ENCODE data around the gene CMKLR1. TPM values are rescaled to one million over a fixed set of nuclear protein-coding genes. Genes with fewer than 3 reads are reported as not detected.

CMKLR1 gene
- total and polyA plus RNA-seq, 9 of the 15 experiments (the other 6 are each of a cell fraction or from before 2014, with no cell fraction given), result 0.11 to 1.4 (median 0.20) TPM

DNA sequence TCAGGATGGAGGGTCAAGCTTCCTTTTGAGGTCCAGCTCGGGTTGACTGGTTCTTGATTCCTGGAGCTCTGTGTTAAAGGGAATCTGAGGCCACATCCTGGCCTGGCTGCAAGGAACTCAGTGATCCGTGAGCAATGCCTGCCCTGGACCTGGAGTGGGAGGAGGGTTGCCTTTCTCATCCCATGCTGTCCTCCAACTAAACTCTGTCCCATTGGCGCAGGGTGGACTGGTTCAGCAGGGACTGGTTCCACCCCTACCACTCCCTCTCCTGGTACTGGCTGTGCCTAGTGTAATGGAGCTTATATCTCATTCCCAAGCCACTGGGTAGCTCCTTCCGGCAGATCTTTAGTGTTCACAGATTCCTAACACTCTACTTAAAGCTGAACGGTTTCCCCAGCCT is 3.9 kb upstream of the CMKLR1 start:
- Histone ChIP-seq H3K27ac (ENCODE audit: extremely low read depth, low read depth, low read length) (no peak overlapping the region), H4K20me1 (replicated peaks; ENCODE audit: control insufficient read depth, insufficient read depth, low read length) (no peaks in the 10 kb centered on the region), H3K9me1 (ENCODE audit: control insufficient read depth, insufficient read depth, low read length) (no peaks in the 10 kb centered on the region), H3K79me2 (ENCODE audit: control insufficient read depth, insufficient read depth, low read length) (no peaks in the 10 kb centered on the region), H3K9ac (ENCODE audit: insufficient read depth in 1 of 2, low read depth in 2 of 2, low read length in 2 of 2) (no peak overlapping the region), H3K36me3 (ENCODE audit: control insufficient read depth, insufficient read depth, low read length) (no peaks in the 10 kb centered on the region), H3K4me1 (replicated peaks in 1 of 2; ENCODE audit: control insufficient read depth in 2 of 2, insufficient read depth in 2 of 2, low read length in 2 of 2) (peaks cover 4 to 17% of the 10 kb centered on the region in 2 experiments; a peak in 4 of 5 replicates), H3K9me3 (replicated peaks; ENCODE audit: control insufficient read depth, insufficient read depth, low read depth, low read length) (no peaks in the 10 kb centered on the region), H3K4me3 (no peak overlapping the region), H2AFZ (ENCODE audit: low read depth, low read length) (no peak overlapping the region), H3K4me2 (ENCODE audit: insufficient read depth, low read length) (no peak overlapping the region), H3K27me3 (ENCODE audit: control insufficient read depth in 2 of 2, insufficient read depth in 2 of 2, low read length in 2 of 2) (no peaks in the 10 kb centered on the region)
- intact Hi-C loops (cut with micrococcal nuclease), result no loop called here
- no peak for ATAC-seq
- no peak for FAIRE-seq
- BruUV-seq (replicated peaks), result no TSS peak
- no peak for DNase-seq (ENCODE audit: extremely low read depth in 1 of 4, low spot score in 3 of 4)
- POLR2A ChIA-PET, result no interaction called here
- 40% methylated on average over 5 of the region's 5 CpGs for WGBS (ENCODE audit: insufficient coverage, low coverage, missing lambda C conversion rate)
- CTCF ChIA-PET (ENCODE audit: low intra/inter-chr PET ratio), result no interaction called here
- in situ Hi-C loops (cut with MboI), result no loop called here
- TF ChIP-seq KAT2B (IDR thresholded peaks at IDR 0.05; ENCODE audit: low read depth, low read length) (no peak), SRSF7 (optimal IDR thresholded peaks at IDR 0.05; ENCODE audit: low read depth, low read length) (no peak), ELF2 (CRISPR knock-in tag; IDR thresholded peaks at IDR 0.05) (no peak), BRD4 (IDR thresholded peaks at IDR 0.05) (no peak), SIN3B (IDR thresholded peaks at IDR 0.05; ENCODE audit: low read depth) (no peak), COPS2 (conservative IDR thresholded peaks at IDR 0.05) (no peak), ZNF695 (CRISPR knock-in tag; IDR thresholded peaks at IDR 0.05) (no peak)
- TF ChIP-seq, protein P1, sequence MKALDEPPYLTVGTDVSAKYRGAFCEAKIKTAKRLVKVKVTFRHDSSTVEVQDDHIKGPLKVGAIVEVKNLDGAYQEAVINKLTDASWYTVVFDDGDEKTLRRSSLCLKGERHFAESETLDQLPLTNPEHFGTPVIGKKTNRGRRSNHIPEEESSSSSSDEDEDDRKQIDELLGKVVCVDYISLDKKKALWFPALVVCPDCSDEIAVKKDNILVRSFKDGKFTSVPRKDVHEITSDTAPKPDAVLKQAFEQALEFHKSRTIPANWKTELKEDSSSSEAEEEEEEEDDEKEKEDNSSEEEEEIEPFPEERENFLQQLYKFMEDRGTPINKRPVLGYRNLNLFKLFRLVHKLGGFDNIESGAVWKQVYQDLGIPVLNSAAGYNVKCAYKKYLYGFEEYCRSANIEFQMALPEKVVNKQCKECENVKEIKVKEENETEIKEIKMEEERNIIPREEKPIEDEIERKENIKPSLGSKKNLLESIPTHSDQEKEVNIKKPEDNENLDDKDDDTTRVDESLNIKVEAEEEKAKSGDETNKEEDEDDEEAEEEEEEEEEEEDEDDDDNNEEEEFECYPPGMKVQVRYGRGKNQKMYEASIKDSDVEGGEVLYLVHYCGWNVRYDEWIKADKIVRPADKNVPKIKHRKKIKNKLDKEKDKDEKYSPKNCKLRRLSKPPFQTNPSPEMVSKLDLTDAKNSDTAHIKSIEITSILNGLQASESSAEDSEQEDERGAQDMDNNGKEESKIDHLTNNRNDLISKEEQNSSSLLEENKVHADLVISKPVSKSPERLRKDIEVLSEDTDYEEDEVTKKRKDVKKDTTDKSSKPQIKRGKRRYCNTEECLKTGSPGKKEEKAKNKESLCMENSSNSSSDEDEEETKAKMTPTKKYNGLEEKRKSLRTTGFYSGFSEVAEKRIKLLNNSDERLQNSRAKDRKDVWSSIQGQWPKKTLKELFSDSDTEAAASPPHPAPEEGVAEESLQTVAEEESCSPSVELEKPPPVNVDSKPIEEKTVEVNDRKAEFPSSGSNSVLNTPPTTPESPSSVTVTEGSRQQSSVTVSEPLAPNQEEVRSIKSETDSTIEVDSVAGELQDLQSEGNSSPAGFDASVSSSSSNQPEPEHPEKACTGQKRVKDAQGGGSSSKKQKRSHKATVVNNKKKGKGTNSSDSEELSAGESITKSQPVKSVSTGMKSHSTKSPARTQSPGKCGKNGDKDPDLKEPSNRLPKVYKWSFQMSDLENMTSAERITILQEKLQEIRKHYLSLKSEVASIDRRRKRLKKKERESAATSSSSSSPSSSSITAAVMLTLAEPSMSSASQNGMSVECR (CRISPR knock-in tag; IDR thresholded peaks at IDR 0.05), result no peak
- TF ChIP-seq, protein P2, sequence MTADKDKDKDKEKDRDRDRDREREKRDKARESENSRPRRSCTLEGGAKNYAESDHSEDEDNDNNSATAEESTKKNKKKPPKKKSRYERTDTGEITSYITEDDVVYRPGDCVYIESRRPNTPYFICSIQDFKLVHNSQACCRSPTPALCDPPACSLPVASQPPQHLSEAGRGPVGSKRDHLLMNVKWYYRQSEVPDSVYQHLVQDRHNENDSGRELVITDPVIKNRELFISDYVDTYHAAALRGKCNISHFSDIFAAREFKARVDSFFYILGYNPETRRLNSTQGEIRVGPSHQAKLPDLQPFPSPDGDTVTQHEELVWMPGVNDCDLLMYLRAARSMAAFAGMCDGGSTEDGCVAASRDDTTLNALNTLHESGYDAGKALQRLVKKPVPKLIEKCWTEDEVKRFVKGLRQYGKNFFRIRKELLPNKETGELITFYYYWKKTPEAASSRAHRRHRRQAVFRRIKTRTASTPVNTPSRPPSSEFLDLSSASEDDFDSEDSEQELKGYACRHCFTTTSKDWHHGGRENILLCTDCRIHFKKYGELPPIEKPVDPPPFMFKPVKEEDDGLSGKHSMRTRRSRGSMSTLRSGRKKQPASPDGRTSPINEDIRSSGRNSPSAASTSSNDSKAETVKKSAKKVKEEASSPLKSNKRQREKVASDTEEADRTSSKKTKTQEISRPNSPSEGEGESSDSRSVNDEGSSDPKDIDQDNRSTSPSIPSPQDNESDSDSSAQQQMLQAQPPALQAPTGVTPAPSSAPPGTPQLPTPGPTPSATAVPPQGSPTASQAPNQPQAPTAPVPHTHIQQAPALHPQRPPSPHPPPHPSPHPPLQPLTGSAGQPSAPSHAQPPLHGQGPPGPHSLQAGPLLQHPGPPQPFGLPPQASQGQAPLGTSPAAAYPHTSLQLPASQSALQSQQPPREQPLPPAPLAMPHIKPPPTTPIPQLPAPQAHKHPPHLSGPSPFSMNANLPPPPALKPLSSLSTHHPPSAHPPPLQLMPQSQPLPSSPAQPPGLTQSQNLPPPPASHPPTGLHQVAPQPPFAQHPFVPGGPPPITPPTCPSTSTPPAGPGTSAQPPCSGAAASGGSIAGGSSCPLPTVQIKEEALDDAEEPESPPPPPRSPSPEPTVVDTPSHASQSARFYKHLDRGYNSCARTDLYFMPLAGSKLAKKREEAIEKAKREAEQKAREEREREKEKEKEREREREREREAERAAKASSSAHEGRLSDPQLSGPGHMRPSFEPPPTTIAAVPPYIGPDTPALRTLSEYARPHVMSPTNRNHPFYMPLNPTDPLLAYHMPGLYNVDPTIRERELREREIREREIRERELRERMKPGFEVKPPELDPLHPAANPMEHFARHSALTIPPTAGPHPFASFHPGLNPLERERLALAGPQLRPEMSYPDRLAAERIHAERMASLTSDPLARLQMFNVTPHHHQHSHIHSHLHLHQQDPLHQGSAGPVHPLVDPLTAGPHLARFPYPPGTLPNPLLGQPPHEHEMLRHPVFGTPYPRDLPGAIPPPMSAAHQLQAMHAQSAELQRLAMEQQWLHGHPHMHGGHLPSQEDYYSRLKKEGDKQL (CRISPR knock-in tag; IDR thresholded peaks at IDR 0.05; ENCODE audit: borderline replicate concordance), result no peak

Measured in K562 (cell line).